ENCODE results near the gene NAT16. TPM values are rescaled to one million over a fixed set of nuclear protein-coding genes. Genes with fewer than 3 reads are reported as not detected.
A peak's percentile ranks its signal among the peaks of the same experiment; 100 is the strongest.

Gene NAT16
- polyA plus RNA-seq, 1 of the 3 experiments (the other 2 are of a cell fraction), result 0.64 TPM

- ChIA-PET CTCF (interaction anchor here (1.5 to 1.8 kb wide), 2 partner anchors 20 to 54 kb away, joined by 3 to 13 read pairs; partner anchors contain the start of gene ZNHIT1), POLR2A (interaction anchor here (0.6 kb wide), 1 partner anchor 44 kb away, joined by 5 read pairs; no protein-coding TSS in a partner anchor)
- no peak overlapping the region for H3K4me2 ChIP-seq
Measured at GRCh38 chr7:101197991-101198390, 17.9 kb upstream of the NAT16 start.

More at GRCh38 chr7:101197991-101198390, 17.9 kb upstream of the NAT16 start:
- Histone ChIP-seq H3K4me1 (ENCODE audit: control insufficient read depth in 1 of 2, insufficient read depth in 2 of 2, low read depth in 1 of 2, low read length in 1 of 2) (no peaks in the 10 kb centered on the region), H2AFZ (ENCODE audit: low read depth) (no peak overlapping the region), H3K9me3 (no peaks in the 10 kb centered on the region), H3K27ac (ENCODE audit: low read depth in 2 of 2, low read length in 1 of 2) (no peak overlapping the region), H3K79me2 (ENCODE audit: insufficient read depth) (no peaks in the 10 kb centered on the region), H3K27me3 (ENCODE audit: insufficient read depth) (no peaks in the 10 kb centered on the region; the same call in 1 of the 2 replicates), H3K9me2 (no peaks in the 10 kb centered on the region), H3K9ac (no peak overlapping the region), H3K4me3 (ENCODE audit: low read depth in 2 of 2, low read length in 1 of 2) (no peak overlapping the region), H3F3A (replicated peaks; ENCODE audit: insufficient read depth) (no peaks in the 10 kb centered on the region), H4K20me1 (ENCODE audit: insufficient read depth) (no peaks in the 10 kb centered on the region), H3K36me3 (replicated peaks in 1 of 2; ENCODE audit: control insufficient read depth in 1 of 2, insufficient read depth in 2 of 2, low read length in 1 of 2) (no peaks in the 10 kb centered on the region)
- WGBS (ENCODE audit: low lambda C conversion rate), result 88% methylated on average over 21 of the region's 21 CpGs
- peak; percentile 40 for DNase-seq
- TF ChIP-seq ZBTB33 (IDR thresholded peaks at IDR 0.05; ENCODE audit: borderline replicate concordance, low read depth), result no peak
- no peak for TF ChIP-seq MEF2A (IDR thresholded peaks at IDR 0.05; ENCODE audit: borderline replicate concordance, low read depth)
- TF ChIP-seq MXI1 (IDR thresholded peaks at IDR 0.05; ENCODE audit: low read depth, low read length), result no peak
- TF ChIP-seq TEAD4 (IDR thresholded peaks at IDR 0.05; ENCODE audit: borderline replicate concordance, insufficient read depth), result no peak
- no peak for TF ChIP-seq GATA2 (CRISPR knock-in tag; IDR thresholded peaks at IDR 0.05)
- no peak for TF ChIP-seq CTCF (IDR thresholded peaks at IDR 0.05)
- TF ChIP-seq EZH2phosphoT487 (IDR thresholded peaks at IDR 0.05; ENCODE audit: borderline replicate concordance, low read depth), result no peak
- TF ChIP-seq YY1 (IDR thresholded peaks at IDR 0.05; ENCODE audit: low read depth), result no peak
- TF ChIP-seq CHD2 (IDR thresholded peaks at IDR 0.05; ENCODE audit: low read length, partially characterized antibody), result no peak
- TF ChIP-seq PBX3 (IDR thresholded peaks at IDR 0.05), result no peak
- TF ChIP-seq SIN3A (IDR thresholded peaks at IDR 0.05; ENCODE audit: borderline replicate concordance, low read depth, low read length), result no peak
- TF ChIP-seq FOXJ3 (CRISPR knock-in tag; IDR thresholded peaks at IDR 0.05), result no peak
- TF ChIP-seq POLR2AphosphoS5 (IDR thresholded peaks at IDR 0.05; ENCODE audit: low read depth, low read length), result no peak

All from SK-N-SH (cell line).